Superior temporal gyrus (tissue), 1 donor: ENCODE measurements around the gene S1PR4.
"Not testable (repeated sequence)": the region's sequence is repeated elsewhere in the genome, so short reads cannot be mapped to it uniquely, and the experiment has no call there.

Experiments
- DNase-seq: peaks from one replicate; pipeline ENCODE4 v3.0.0-alpha.2; 2016; ENCODE audit errors: extremely low spot score

The S1PR4 gene

GRCh38 chr19:3193256-3194105, 14.9 kb downstream of the S1PR4 start:
- no peak for DNase-seq

- no peak for DNase-seq
These were observed 15.8 kb downstream of the S1PR4 start for GRCh38 chr19:3194106-3195087.

GRCh38 chr19:3196064-3196932, 17.7 kb downstream of the S1PR4 start:
- no peak for DNase-seq

GRCh38 chr19:3196933-3197205, 18.3 kb downstream of the S1PR4 start:
- DNase-seq: no peak

- DNase-seq: no peak
These were observed 20.5 kb downstream of the S1PR4 start for GRCh38 chr19:3198901-3199700.

- DNase-seq: no peak
These were observed 22.6 kb downstream of the S1PR4 start for GRCh38 chr19:3201072-3201700.

- no peak for DNase-seq
These were observed 23.3 kb downstream of the S1PR4 start for GRCh38 chr19:3201911-3202310.

GRCh38 chr19:3202346-3202745, 23.8 kb downstream of the S1PR4 start:
- DNase-seq: no peak

GRCh38 chr19:3202895-3203294, 24.3 kb downstream of the S1PR4 start:
- DNase-seq: not testable (repeated sequence)

- DNase-seq: no peak
These were observed 25.5 kb downstream of the S1PR4 start for GRCh38 chr19:3203805-3204645.

GRCh38 chr19:3204646-3205275, 26.2 kb downstream of the S1PR4 start:
- no peak for DNase-seq

- no peak for DNase-seq
These were observed 27.8 kb downstream of the S1PR4 start for GRCh38 chr19:3206216-3206953.

GRCh38 chr19:3207461-3208242, 29.1 kb downstream of the S1PR4 start:
- no peak for DNase-seq

- DNase-seq: no peak
These were observed 30.0 kb downstream of the S1PR4 start for GRCh38 chr19:3208317-3209207.

- peak; percentile 12 for DNase-seq
These were observed 31.9 kb downstream of the S1PR4 start for GRCh38 chr19:3210347-3211017.

GRCh38 chr19:3211191-3211590, 32.6 kb downstream of the S1PR4 start:
- no peak for DNase-seq
